HL-60/S4 treated with retinoic acid at 250 ng/mL for 4 days and 3 days (cell line): ENCODE measurements around the gene ITGA8.

Source experiments
- in situ Hi-C: fragments of 300-500 bp; cut with MboI; formaldehyde crosslinking; loops from 2 replicates; pipeline ENCODE4 v1.7.0; 2022; ENCODE audit warnings: low sequenced_read_pairs

Gene ITGA8

GRCh38 chr10:15474671-15475070, 245.1 kb downstream of the ITGA8 start:
- in situ Hi-C loops = no loop called here

DNA sequence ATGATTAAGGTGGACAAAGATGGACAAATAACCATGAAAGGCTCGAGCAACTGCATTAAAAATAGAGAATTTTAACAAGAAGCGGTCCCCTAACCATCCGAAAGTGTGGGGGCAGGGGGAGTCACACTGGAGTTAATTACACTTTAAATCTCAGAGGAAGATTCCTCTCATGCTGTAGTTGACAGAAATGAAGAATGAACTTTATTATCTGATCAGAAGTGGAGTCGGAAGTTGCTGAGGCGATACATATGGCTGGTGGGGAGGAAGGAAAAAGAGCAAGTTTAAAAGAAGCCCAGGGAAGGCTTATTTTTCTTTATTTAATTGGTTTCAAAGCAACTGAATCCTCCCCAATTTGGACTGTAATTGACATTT, 246.3 kb downstream of the ITGA8 start:
- in situ Hi-C loops = no loop called here

GRCh38 chr10:15472431-15473395, 247.0 kb downstream of the ITGA8 start:
- in situ Hi-C loops = no loop called here

- in situ Hi-C loops = no loop called here
Measured at GRCh38 chr10:15472008-15472407, 247.7 kb downstream of the ITGA8 start.

- in situ Hi-C loops = no loop called here
Measured at GRCh38 chr10:15469111-15469510, 250.6 kb downstream of the ITGA8 start.

- in situ Hi-C loops = no loop called here
Measured at GRCh38 chr10:15464381-15464780, 255.3 kb downstream of the ITGA8 start.
